ENCODE results near the gene CCDC187.

The CCDC187 gene

GRCh38 chr9:136225366-136225747 lies 78.5 kb downstream of the CCDC187 start:
- no peak for DNase-seq (ENCODE audit: low spot score)

- no peak for DNase-seq (ENCODE audit: low spot score)
Observed at GRCh38 chr9:136223871-136224640, 79.8 kb downstream of the CCDC187 start.

DNA sequence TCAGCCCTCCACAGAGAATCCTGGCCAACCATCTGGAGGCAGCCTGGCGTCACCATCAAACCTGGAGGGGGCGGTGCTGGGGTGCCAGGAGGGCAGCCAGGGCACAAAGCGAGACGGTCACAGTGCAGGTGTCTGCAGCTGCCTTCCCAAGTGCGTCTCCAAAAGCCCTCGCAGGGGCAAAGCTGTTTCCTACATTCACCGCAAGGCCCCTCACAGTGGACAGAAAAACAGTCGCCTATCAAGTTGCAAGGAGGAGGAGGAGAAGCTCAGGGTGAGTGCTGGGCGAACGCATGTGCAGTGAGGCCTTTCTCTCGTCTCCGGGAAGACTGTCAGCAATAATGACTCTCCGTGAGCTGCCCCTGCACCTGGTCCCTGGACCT lies 81.0 kb downstream of the CCDC187 start:
- no peak for DNase-seq (ENCODE audit: low spot score)

GRCh38 chr9:136222166-136222905 lies 81.6 kb downstream of the CCDC187 start:
- DNase-seq (ENCODE audit: low spot score): no peak

- no peak for DNase-seq (ENCODE audit: low spot score)
Observed at GRCh38 chr9:136220017-136220729, 83.7 kb downstream of the CCDC187 start.

DNA sequence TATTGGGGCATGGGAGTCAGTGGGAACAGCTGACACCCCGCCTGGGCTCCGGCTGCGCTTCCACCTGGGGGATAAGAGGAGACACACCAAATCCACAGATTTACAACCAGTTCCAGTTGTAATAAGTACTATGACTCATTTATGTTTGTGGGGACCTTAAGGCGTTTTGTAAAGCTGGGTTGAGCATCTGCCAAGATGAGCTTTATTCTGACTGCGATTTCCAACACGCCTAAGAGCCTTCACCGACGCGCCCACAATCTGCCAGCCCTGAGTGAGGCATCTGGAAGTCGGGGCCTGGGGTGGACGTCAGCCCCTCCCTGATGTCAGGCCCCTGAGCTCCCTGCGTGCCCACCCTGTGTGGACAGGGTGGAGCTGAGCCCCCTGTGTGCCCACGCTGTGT lies 84.6 kb downstream of the CCDC187 start:
- DNase-seq (ENCODE audit: low spot score): no peak

GRCh38 chr9:136218673-136219072 lies 85.2 kb downstream of the CCDC187 start:
- DNase-seq (ENCODE audit: low spot score): no peak

GRCh38 chr9:136218271-136218670 lies 85.6 kb downstream of the CCDC187 start:
- no peak for DNase-seq (ENCODE audit: low spot score)

GRCh38 chr9:136216541-136217244 lies 87.2 kb downstream of the CCDC187 start:
- no peak for DNase-seq (ENCODE audit: low spot score)

GRCh38 chr9:136213733-136214132 lies 90.2 kb downstream of the CCDC187 start:
- no peak for DNase-seq (ENCODE audit: low spot score)

- no peak for DNase-seq (ENCODE audit: low spot score)
Observed at GRCh38 chr9:136212345-136212950, 91.4 kb downstream of the CCDC187 start.

GRCh38 chr9:136211441-136212344 lies 92.2 kb downstream of the CCDC187 start:
- no peak for DNase-seq (ENCODE audit: low spot score)

- no peak for DNase-seq (ENCODE audit: low spot score)
Observed at GRCh38 chr9:136211006-136211405, 92.9 kb downstream of the CCDC187 start.

DNA sequence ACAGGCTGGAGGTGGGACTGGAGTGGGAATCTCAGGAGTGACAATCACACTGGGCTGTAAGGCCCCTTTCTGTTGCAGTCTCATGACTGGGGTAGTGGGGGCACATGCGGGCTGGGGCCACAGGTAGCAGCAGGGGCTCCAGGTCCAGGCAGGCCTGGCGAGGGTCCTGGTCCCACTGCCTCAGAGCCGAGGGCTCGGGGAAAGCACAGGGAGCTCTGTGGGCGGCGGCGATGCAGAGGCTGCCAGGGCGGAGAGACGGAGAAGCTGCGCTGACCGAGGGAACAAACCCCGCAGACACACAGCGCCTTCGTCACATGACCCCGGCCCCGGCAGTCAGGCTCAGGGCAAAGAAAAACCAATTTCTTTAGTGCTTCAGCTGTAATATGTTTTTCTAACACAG lies 93.6 kb downstream of the CCDC187 start:
- DNase-seq (ENCODE audit: low spot score): no peak

DNA sequence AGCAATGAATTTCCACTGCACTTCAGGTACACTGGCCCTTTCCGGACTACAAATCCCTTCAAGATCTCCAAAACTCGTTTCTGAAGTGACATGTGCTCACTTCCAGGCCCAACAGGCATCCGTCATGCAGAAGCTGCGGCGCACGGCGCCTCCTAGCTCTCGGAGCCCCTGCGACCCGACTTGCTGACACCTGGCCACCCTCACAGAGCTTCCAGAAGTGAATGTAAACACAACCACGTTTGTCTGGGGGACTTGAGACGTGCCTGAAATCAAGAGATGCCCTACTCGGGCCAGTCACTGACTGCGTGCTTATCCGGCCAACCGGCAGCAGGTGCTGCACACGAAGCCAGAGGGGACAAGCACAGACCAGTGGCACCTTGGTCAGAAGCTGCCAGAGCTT lies 94.1 kb downstream of the CCDC187 start:
- DNase-seq (ENCODE audit: low spot score): no peak

DNA sequence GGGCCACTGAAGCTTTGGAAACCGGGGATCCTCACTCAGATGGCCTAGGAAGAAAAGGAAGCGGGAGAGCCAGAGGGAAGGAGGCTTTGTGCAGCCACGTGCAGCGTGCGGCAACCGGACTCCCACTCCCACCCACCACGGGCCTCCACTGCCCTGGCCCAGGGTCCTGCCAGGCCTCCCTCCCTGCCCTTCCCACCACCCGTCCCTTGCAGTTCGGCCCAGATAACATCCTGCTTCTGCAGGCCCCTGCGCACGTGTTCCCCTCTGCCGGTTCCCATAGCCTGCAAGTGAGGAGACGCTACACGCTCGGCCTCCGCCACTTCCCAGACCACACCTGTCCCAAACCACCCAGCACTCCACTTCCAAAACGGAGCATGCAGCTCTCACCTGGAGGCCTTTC lies 94.7 kb downstream of the CCDC187 start:
- no peak for DNase-seq (ENCODE audit: low spot score)

- DNase-seq (ENCODE audit: low spot score): no peak
Observed at GRCh38 chr9:136208675-136209074, 95.2 kb downstream of the CCDC187 start.

DNA sequence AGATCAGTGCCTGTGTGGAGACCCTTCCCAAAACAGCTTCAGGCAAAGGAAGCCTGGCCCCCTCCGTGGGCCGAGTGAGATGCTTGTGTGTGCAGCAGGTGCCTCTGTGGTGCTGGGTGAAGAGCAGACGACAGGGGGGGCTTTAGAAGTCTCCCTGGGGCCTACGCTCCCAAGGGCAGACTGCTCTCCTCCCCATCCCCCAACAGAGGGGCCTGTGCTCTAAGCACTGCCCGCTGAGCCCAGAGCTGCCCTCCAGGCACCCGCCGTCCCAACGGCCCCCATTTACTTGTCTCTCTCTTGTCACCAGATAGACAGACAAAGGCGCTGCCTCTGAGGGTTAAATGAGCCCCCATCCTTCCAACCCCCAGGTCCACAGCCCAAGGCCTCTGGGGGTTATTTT lies 96.3 kb downstream of the CCDC187 start:
- no peak for DNase-seq (ENCODE audit: low spot score)

DNA sequence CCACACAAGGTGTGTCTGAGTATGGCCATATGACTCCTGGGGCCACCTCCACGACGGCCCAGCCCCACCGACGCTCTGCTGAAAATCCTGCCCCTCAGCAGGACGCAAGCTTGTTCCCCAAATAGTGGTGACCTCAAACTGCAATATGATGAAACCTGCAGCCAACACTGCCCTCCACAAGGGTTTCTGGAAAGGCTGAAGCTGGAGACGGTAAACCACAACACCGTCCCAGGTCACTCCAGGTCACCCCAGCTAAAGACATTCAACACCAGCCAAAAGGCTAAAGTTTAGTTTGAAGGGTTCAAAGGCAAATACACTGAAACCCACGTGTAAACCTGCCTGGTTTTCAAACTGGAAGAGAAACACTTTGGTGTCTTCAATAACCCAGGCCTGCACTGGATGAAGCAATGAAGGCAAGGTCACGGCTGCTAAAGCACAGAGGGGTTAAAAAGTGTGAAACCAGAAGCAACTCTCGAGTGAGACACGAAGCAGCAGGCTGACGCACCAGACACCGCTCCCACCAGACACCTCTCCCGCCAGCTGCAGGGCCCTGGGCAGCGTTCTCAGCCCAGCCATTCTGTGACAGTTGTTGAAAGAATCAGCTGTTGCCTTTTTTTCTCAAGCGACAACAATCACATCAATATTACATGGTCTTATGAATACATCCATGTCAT lies 97.2 kb downstream of the CCDC187 start:
- no peak for DNase-seq (ENCODE audit: low spot score)

DNA sequence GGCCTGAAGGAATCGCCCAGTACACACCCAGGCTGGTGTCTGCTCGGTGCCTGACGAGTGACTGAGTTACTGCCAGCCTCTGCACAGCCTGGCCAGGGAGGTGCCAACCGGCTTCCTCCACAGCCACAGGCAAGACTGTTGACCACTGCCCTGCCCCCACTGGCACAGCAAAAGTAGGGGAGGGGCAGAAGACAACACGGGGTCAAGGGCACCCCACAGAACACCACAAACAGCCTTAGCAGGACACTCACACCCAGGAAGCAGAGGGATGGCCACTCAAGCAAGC lies 98.2 kb downstream of the CCDC187 start:
- no peak for DNase-seq (ENCODE audit: low spot score)
